Neural progenitor cell (in vitro differentiated cells): ENCODE data around the gene ZNF503.

ENCODE experiments used
- EZH2 ChIP-seq: fragments of 200-600 bp; sonication (generic); IDR thresholded peaks from 2 replicates; pipeline ENCODE4 v1.6.1; 2017; ENCODE audit warnings: antibody characterized with exemption, mild to moderate bottlenecking, moderate library complexity
- TF ChIP-seq, protein P1 (sequence below): fragments of 200-600 bp; sonication (generic); IDR thresholded peaks from 2 replicates; pipeline ENCODE4 v1.5.1; 2017; ENCODE audit warnings: antibody characterized with exemption, mild to moderate bottlenecking

DNA sequence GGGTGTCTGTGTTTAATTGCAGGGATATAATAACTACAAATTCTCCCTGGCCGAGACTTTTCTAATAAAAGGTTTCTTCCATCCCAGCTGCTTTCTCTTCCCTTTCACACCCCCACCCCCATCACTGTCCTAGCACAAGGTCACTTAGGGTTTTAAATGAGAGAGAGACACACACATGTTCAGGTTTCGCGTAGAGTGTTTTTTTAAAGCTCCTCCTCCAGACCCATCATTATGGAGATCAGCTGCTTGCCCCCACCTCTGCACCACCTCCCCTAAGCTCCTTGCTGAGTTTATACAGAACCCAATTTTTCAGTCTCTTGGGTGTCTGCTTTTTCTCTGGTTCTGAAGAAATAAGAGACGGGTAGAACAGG, 48.5 kb upstream of the ZNF503 start:
- TF ChIP-seq, protein P1, sequence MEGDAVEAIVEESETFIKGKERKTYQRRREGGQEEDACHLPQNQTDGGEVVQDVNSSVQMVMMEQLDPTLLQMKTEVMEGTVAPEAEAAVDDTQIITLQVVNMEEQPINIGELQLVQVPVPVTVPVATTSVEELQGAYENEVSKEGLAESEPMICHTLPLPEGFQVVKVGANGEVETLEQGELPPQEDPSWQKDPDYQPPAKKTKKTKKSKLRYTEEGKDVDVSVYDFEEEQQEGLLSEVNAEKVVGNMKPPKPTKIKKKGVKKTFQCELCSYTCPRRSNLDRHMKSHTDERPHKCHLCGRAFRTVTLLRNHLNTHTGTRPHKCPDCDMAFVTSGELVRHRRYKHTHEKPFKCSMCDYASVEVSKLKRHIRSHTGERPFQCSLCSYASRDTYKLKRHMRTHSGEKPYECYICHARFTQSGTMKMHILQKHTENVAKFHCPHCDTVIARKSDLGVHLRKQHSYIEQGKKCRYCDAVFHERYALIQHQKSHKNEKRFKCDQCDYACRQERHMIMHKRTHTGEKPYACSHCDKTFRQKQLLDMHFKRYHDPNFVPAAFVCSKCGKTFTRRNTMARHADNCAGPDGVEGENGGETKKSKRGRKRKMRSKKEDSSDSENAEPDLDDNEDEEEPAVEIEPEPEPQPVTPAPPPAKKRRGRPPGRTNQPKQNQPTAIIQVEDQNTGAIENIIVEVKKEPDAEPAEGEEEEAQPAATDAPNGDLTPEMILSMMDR, result no peak
- TF ChIP-seq EZH2, result no peak
